Tibial nerve (tissue), 4 donors: ENCODE measurements around the gene GABRG3. TPM values are rescaled to one million over a fixed set of nuclear protein-coding genes. Genes with fewer than 3 reads are reported as not detected.

Source experiments
- DNase-seq, 2 donors: peaks; one replicate each; pipeline ENCODE4 v3.0.0-alpha.2; 2019; ENCODE audit warnings: low spot score in 2 of 2
- H3K27ac ChIP-seq, 4 donors: fragments of 200-600 bp; sonication (generic) in 3 of 4; one replicate each; pipeline ENCODE4 v1.5.1; 2017 to 2019; ENCODE audit warnings: mild to moderate bottlenecking in 1 of 4
- H3K27me3 ChIP-seq, 2 donors: fragments of 200-600 bp; sonication (generic) in 1 of 2; one replicate each; pipeline versions ENCODE4 v1.5.1 to v1.6.0; 2017 to 2019
- H3K36me3 ChIP-seq, 3 donors: fragments of 200-600 bp; sonication (generic); one replicate each; pipeline ENCODE4 v1.5.1; 2018 to 2019
- H3K4me1 ChIP-seq, 4 donors: fragments of 200-600 bp; sonication (generic) in 3 of 4; one replicate each; pipeline ENCODE4 v1.5.1; 2017 to 2019
- H3K4me3 ChIP-seq, 4 donors: fragments of 200-600 bp; sonication (generic) in 3 of 4; one replicate each; pipeline ENCODE4 v1.5.1; 2017 to 2019; ENCODE audit warnings: mild to moderate bottlenecking in 1 of 4, moderate library complexity in 1 of 4
- H3K9me3 ChIP-seq, 4 donors: fragments of 200-600 bp; sonication (generic) in 3 of 4; one replicate each; pipeline ENCODE4 v1.5.1; 2017 to 2019
- CTCF ChIP-seq, 5 experiments: fragments of 200-600 bp in 3 of 5; fragments of 450-650 bp in 2 of 5; sonication (generic) in 3 of 5; IDR thresholded peaks; one replicate each; pipeline ENCODE4 v1.5.1; 2016 to 2019; ENCODE audit warnings: antibody characterized with exemption in 5 of 5, mild to moderate bottlenecking in 3 of 5, moderate library complexity in 2 of 5
- EP300 ChIP-seq, 2 donors: sonication (generic); formaldehyde crosslinking; IDR thresholded peaks; one replicate each; pipeline ENCODE4 v1.6.1; 2017; ENCODE audit warnings: antibody characterized with exemption in 2 of 2, mild to moderate bottlenecking in 1 of 2
- POLR2A ChIP-seq, 2 donors: fragments of 450-650 bp; IDR thresholded peaks; one replicate each; pipeline ENCODE4 v1.6.1; 2017; ENCODE audit warnings: antibody characterized with exemption in 2 of 2, mild to moderate bottlenecking in 2 of 2, moderate library complexity in 2 of 2
- WGBS, 2 donors: methylation state at CpG; one replicate each; pipeline ENCODE4 v1.1.5; 2018; 5-methylcytosine and 5-hydroxymethylcytosine counted together
- total RNA-seq, 4 donors: library from RNA; depleted of rRNA; stranded (reverse); fragments of >200 nt; gene quantifications; one replicate each; pipeline ENCODE4 v1.1.0, GENCODE V29; 2016

Gene GABRG3
- total RNA-seq, 4 donors from 2014 or later, result not detected

DNA sequence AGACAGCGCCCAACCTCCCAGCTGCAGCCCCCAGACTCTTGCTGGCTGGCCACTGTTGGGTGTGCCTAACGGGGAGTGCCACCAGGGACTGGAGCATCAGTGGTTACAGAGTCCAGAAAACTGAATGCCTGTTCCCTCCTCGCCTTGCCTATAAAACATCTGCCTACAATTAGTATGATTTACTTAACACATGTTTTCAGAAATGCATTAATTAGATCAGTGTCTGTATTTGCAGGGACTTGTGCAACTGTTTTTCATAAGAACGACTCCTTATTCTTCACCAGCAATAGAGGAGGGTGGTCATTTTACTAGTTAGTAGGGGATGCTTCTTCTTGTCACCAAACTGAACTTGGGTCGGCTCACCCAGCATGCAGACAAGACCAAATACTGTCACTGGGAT, 248.7 kb downstream of the GABRG3 start:
- 76 to 85% methylated on average over 5 of the region's 5 CpGs for WGBS, 2 donors

GRCh38 chr15:27220199-27220598, 249.2 kb downstream of the GABRG3 start:
- Histone ChIP-seq H3K9me3 (peaks cover 0 to 7% (median 0%) of the 10 kb centered on the region in 4 donors), H3K36me3 (no peaks in the 10 kb centered on the region), H3K4me3 (no peak overlapping the region), H3K27me3 (no peaks in the 10 kb centered on the region), H3K27ac (no peak overlapping the region), H3K4me1 (no peaks in the 10 kb centered on the region)
- TF ChIP-seq POLR2A (IDR thresholded peaks at IDR 0.05), result no peak
- TF ChIP-seq EP300 (IDR thresholded peaks at IDR 0.05), result no peak
- TF ChIP-seq CTCF (IDR thresholded peaks at IDR 0.05), result no peak
- no peak for DNase-seq
- 71 to 79% methylated on average over 4 of the region's 4 CpGs for WGBS, 2 donors

More for the DNA sequence above, 248.7 kb downstream of the GABRG3 start:
- TF ChIP-seq POLR2A (IDR thresholded peaks at IDR 0.05) (no peak), EP300 (IDR thresholded peaks at IDR 0.05) (no peak), CTCF (IDR thresholded peaks at IDR 0.05) (no peak)
- Histone ChIP-seq H3K27me3 (no peaks in the 10 kb centered on the region), H3K27ac (no peak overlapping the region), H3K36me3 (no peaks in the 10 kb centered on the region), H3K4me1 (no peaks in the 10 kb centered on the region), H3K9me3 (peaks cover 0 to 7% (median 0%) of the 10 kb centered on the region in 4 donors), H3K4me3 (no peak overlapping the region)
- DNase-seq, result no peak

- WGBS, 2 donors, result 69 to 76% methylated on average over 4 of the region's 4 CpGs
- Histone ChIP-seq H3K4me1 (no peaks in the 10 kb centered on the region), H3K27ac (no peak overlapping the region), H3K4me3 (no peak overlapping the region), H3K27me3 (no peaks in the 10 kb centered on the region), H3K36me3 (no peaks in the 10 kb centered on the region), H3K9me3 (peaks cover 0 to 6% (median 0%) of the 10 kb centered on the region in 4 donors)
- TF ChIP-seq EP300 (IDR thresholded peaks at IDR 0.05), result no peak
- no peak for TF ChIP-seq CTCF (IDR thresholded peaks at IDR 0.05)
- no peak for TF ChIP-seq POLR2A (IDR thresholded peaks at IDR 0.05)
- DNase-seq, result no peak
Measured at GRCh38 chr15:27222479-27222878, 251.5 kb downstream of the GABRG3 start.

DNA sequence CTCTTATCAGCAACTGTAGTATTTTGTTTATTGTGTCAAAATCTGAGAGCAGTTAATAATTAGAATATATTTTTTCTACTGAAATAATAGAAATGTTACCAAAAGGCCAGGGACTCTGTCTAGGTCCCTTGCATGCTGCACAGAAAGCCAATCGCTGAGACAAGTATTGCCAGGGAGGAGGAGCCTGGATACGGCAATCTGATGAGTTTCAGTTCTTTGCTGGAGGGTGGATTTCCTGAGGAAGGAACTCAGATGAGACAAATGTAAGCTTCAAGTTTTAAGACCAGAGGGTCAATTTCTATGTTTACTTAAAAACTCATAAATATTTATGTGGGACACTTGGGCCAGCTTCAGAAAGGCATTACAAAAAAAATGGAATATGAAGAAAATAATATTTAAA, 252.2 kb downstream of the GABRG3 start:
- 34 to 39% methylated on average over 2 of the region's 2 CpGs for WGBS, 2 donors
- Histone ChIP-seq H3K27me3 (no peaks in the 10 kb centered on the region), H3K9me3 (peaks cover 0 to 5% (median 0%) of the 10 kb centered on the region in 4 donors), H3K4me1 (no peaks in the 10 kb centered on the region), H3K4me3 (no peak overlapping the region), H3K27ac (no peak overlapping the region), H3K36me3 (no peaks in the 10 kb centered on the region)
- TF ChIP-seq POLR2A (IDR thresholded peaks at IDR 0.05) (no peak), EP300 (IDR thresholded peaks at IDR 0.05) (no peak), CTCF (IDR thresholded peaks at IDR 0.05) (no peak)
- DNase-seq, result no peak

DNA sequence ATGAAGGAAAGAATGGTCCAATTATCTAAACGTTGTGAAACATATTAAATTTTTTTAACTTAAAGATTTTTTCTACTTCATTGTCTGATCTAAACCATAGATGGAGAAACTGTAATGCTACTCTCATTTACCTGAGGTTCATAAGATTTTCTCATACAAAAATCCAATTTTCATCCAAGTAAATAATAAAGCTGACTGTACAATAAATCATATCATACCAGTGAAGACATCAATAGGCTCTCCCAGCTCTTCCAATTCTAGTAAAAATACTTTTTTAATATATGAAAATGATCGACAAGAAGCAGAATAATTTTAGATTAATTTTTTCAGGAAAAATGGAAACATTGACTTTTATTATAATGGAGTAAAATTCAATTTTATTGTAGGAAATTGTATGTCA, 260.8 kb downstream of the GABRG3 start:
- H3K4me1 ChIP-seq, result peaks cover 0 to 3% (median 0%) of the 10 kb centered on the region in 4 donors
- H3K27me3 ChIP-seq, result no peaks in the 10 kb centered on the region
- no peak overlapping the region for H3K4me3 ChIP-seq
- TF ChIP-seq EP300 (IDR thresholded peaks at IDR 0.05) (no peak), POLR2A (IDR thresholded peaks at IDR 0.05) (no peak), CTCF (IDR thresholded peaks at IDR 0.05) (no peak)
- no peak overlapping the region for H3K27ac ChIP-seq
- no peak for DNase-seq
- no peaks in the 10 kb centered on the region for H3K36me3 ChIP-seq
- H3K9me3 ChIP-seq, result peaks cover 0 to 8% (median 1%) of the 10 kb centered on the region in 4 donors
- 25 to 66% methylated on average over 2 of the region's 2 CpGs for WGBS, 2 donors
